ENCODE measurements around the gene TRAPPC2L. TPM values are rescaled to one million over a fixed set of nuclear protein-coding genes. Genes with fewer than 3 reads are reported as not detected.
A peak's percentile ranks its signal among the peaks of the same experiment; 100 is the strongest.

TRAPPC2L gene
- total RNA-seq, 1 donor from 2014 or later, result 52.7 TPM

DNA sequence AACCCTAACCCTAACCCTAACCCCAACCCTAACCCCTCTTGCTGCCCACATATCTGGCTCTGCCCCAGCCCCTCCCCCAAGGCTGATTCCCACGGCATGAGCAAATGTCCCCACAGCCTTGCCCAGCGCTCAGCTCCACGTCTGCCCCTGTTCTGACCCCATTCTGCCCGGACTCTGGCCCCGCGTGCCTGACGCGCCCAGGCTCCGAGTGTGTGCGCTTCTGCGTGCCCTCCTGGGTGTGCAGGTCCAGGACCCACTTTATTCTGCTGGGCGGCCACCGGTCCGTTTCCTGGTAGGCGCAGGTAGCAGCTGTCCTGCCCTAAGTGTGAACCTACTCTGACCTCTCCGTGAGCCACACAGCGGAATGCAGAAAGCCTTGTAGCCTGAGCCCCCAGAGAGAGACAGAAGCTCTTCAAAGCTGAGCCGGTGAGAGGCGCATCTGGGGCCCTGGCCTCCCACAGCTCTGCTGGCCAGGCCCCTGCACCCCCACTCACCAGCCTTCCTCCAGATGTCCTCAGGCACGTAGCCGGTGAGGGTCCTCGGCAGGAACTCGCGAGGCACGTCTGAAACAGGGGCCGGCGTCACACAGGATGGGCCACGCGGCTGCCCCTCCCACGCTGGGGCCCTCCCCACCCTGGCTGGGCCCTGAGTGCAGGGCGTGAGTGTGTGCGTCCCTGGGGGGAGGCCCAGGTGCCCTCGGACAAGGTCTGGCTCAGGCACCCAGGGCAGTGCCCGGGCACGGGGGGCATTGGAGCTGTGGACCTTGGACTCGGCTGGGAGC, 23.5 kb downstream of the TRAPPC2L start:
- no peaks in the 10 kb centered on the region for H3K9me3 ChIP-seq (replicated peaks)
- peaks cover 74% of the 10 kb centered on the region for H3K36me3 ChIP-seq
- no peak overlapping the region for H3K27ac ChIP-seq (replicated peaks)
- peaks cover 20% of the 10 kb centered on the region for H3K4me1 ChIP-seq
- intact Hi-C loops (cut with micrococcal nuclease), result loop anchor here (10.0 kb wide), 1 partner anchor 54 kb away; no protein-coding TSS in a partner anchor
- peaks cover 54% of the 10 kb centered on the region for H3K27me3 ChIP-seq (ENCODE audit: low read depth)
- DNase-seq, result no peak
- TF ChIP-seq, protein P1, sequence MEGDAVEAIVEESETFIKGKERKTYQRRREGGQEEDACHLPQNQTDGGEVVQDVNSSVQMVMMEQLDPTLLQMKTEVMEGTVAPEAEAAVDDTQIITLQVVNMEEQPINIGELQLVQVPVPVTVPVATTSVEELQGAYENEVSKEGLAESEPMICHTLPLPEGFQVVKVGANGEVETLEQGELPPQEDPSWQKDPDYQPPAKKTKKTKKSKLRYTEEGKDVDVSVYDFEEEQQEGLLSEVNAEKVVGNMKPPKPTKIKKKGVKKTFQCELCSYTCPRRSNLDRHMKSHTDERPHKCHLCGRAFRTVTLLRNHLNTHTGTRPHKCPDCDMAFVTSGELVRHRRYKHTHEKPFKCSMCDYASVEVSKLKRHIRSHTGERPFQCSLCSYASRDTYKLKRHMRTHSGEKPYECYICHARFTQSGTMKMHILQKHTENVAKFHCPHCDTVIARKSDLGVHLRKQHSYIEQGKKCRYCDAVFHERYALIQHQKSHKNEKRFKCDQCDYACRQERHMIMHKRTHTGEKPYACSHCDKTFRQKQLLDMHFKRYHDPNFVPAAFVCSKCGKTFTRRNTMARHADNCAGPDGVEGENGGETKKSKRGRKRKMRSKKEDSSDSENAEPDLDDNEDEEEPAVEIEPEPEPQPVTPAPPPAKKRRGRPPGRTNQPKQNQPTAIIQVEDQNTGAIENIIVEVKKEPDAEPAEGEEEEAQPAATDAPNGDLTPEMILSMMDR (IDR thresholded peaks at IDR 0.05; ENCODE audit: borderline replicate concordance), result no peak
- no peak overlapping the region for H3K4me3 ChIP-seq

DNA sequence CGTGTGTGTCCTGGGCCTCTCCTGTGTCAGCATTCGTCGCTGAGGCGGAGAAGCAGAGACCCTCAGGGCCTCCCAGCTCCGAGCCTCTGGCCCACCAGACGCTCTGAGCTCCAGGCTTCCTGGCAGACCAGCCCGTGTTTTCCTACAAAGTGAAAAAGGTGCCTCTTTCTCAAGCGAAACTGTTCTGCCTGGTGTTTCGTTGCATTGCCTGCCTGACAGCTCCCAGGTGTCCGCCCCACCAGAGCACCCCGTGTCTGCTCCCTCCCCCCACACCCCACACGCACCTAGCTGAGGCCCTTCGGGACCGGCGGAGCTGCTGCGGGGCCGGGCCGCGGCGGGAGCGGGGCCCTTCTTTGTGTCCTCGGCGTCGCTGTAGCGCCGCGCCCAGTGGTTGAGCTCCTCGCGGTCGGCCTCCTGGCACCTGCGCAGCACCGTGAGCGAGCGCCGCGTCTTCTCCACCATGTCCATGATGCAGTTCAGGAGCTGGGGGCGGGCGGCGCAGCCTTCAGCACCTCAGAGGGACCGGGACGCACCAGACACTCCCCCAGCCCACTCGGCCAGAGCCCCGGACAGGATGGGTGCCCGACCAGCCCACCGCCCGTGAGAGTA, 24.2 kb downstream of the TRAPPC2L start:
- TF ChIP-seq, protein P1 (IDR thresholded peaks at IDR 0.05; ENCODE audit: borderline replicate concordance), result no peak
- Histone ChIP-seq H3K27me3 (ENCODE audit: low read depth) (peaks cover 54% of the 10 kb centered on the region), H3K36me3 (peaks cover 79% of the 10 kb centered on the region), H3K27ac (replicated peaks) (no peak overlapping the region), H3K4me1 (peaks cover 27% of the 10 kb centered on the region), H3K9me3 (replicated peaks) (no peaks in the 10 kb centered on the region), H3K4me3 (peak overlapping the region; percentile 3)
- no peak for DNase-seq
- intact Hi-C loops (cut with micrococcal nuclease), result loop anchor here (10.0 kb wide), 1 partner anchor 54 kb away; no protein-coding TSS in a partner anchor

DNA sequence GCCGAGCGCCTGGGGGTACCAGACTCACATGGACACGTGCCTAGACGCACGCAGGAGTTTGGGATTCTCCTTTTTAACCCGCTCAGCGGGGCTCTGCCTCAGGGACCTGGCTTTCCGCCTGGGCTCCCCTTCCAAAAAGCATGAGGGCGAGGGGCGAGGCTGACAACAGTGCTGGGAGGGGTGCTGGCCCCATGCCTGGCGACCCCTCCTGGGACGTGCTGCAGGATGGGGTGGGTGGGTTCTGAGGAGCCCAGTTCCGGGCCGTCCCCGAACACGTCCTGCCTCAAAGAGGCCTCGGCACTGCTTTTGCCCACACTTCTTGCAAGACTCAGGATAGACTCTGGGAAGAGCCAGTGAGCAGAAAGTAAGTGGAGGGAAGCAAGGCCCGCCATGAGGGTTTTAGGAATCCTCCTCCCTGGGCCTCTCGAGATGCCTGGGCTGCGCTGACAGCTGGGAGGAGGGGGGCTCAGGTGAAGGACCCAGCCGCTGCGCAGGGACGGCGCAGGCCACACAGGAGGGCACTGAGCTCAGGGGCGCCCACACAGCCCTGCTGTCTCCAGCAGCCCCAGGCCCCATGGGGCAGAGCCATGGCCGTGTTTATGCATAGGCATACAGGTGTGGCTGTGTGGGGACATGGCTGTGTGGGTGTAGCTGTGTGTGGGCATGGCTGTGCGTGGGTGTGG, 24.9 kb downstream of the TRAPPC2L start:
- Histone ChIP-seq H3K9me3 (replicated peaks) (no peaks in the 10 kb centered on the region), H3K4me1 (peaks cover 34% of the 10 kb centered on the region), H3K36me3 (peaks cover 75% of the 10 kb centered on the region), H3K4me3 (no peak overlapping the region), H3K27me3 (ENCODE audit: low read depth) (peaks cover 54% of the 10 kb centered on the region), H3K27ac (replicated peaks) (no peak overlapping the region)
- DNase-seq, result no peak
- TF ChIP-seq, protein P1 (IDR thresholded peaks at IDR 0.05; ENCODE audit: borderline replicate concordance), result no peak
- intact Hi-C loops (cut with micrococcal nuclease), result loop anchor here (10.0 kb wide), 1 partner anchor 53 kb away; no protein-coding TSS in a partner anchor

DNA sequence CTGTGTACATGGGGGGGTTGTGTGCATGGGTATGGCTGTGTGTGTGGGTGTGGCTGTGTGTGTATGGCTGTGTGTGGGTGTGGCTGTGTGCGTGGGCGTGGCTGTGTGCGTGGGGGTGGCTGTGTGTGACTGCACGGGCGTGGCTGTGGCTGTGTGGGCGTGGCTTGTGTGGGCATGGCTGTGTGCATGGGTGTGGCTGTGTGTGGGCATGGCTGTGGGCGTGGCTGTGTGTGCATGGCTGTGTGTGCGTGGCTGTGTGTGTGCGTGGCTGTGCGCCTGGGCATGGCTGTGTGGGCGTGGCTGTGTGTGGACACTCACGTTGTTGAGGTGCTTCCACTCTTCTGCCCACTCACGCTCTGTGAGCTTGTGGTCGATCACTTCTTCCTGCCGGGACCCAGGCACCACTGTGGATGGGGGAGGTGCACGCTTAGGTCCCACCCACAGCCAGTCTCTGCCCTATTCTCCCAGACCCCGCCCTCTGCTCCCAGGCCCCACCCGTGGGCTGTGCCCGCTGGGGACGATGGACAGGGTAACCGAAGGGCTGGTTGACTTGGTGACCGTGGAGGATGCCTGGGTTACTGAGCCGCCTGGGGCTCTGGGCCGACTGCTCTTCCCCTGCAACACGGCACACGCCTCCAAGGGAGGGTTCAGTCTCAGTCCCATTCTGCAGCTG, 25.6 kb downstream of the TRAPPC2L start:
- Histone ChIP-seq H3K27ac (replicated peaks) (no peak overlapping the region), H3K4me1 (peaks cover 38% of the 10 kb centered on the region), H3K36me3 (peaks cover 72% of the 10 kb centered on the region), H3K9me3 (replicated peaks) (no peaks in the 10 kb centered on the region), H3K4me3 (no peak overlapping the region), H3K27me3 (ENCODE audit: low read depth) (peaks cover 53% of the 10 kb centered on the region)
- TF ChIP-seq, protein P1 (IDR thresholded peaks at IDR 0.05; ENCODE audit: borderline replicate concordance), result no peak
- no peak for DNase-seq
- intact Hi-C loops (cut with micrococcal nuclease), result loop anchor here (10.0 kb wide), 1 partner anchor 52 kb away; no protein-coding TSS in a partner anchor
